Astrocyte of the hippocampus (primary cell): ENCODE data around the gene ABCA12.

Source experiments
- DNase-seq: peaks from one replicate; pipeline ENCODE4 v3.0.0; 2011; ENCODE audit warnings: low read depth, low spot score

ABCA12 gene

DNA sequence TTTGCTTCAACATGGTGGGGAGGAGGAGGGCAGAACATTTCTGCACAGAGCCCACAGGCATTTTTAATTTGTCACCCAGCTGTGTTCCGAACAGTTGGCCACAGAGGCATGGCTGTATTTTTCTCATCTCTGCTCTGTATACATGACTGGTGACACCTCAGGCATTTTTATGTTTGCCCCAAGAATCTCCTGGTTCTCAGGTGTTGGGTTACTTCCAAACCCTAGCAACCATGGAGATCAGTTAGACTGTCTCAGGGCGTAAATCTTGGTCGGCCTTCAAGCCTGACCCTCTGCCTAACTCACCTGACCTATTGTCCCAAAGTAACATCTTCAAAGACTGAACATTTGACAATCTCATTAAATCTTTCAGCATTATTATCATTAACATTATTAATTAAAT lies 100.0 kb downstream of the ABCA12 start:
- DNase-seq: no peak

DNA sequence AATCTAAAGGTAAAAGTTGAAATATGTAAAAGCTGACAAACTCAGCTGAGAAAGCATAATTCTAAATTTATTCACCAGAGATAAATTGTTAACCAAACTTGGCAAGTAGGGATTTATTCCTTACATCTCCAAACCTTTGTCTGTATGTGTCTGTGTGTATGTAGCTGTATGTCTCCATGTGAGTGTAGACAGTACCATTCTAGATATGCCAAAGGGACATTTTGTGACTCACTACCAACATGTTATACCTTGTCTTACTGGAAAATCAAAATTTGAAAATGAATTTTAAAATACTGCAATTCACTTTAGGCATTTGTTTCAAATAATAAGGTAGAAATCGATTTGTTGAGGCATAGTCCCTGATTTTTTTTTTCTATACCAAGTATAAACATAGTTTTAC lies 102.1 kb downstream of the ABCA12 start:
- DNase-seq: no peak

DNA sequence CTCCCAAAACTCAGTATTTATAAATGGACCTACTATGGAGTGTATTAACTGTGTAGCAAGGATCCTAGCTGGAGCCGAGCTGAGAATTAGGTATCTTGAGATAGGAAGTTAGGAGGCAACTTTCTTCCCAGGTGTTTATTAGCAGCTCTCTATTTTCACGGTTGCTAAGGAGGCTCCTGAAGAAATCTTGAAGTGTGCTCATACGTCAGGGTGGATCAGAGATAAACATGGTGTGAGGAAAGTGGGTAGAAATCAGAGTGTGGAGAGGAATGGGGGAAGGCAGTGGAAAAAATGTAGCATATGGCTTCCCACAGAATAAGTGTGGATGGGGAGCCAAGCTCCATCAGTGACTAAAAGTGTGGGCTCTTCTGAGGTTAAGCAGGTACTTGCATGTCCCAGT lies 104.3 kb downstream of the ABCA12 start:
- DNase-seq: no peak

DNA sequence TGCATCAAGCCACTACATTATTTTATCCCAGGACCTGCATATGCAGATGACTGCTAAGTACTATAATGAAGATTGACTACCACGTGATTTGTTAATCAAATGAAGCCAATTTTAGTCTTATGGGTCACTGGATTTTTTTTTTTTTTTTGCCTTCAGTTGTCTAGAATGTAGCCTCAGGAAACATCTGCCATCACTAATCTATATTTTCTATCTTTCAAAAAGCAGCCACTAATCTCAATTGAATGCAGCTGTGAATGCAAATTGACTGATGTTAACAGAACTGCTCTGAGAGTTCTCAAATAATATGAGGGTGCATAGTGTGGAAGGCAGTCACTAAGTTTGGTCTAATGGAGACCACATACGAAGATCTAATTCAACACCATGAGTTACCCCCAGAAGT lies 106.3 kb downstream of the ABCA12 start:
- no peak for DNase-seq

DNA sequence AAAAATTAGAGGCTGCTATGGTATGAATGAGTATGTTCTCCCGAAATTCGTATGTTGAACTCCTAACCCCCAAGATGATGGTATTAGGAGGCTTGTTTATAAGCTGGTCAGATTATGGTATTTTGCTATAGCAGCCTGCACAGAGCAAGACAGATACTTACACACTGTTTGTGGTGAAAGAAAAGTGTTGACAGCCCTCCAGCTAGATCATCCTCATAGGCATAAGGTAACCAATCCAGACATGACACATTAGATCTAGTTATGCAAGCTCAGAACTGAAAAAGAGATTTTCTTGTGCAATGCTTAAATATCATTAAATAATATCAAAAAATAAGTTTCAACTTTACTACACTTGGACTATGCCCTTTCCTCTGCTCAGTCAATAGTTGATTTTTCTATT lies 107.1 kb downstream of the ABCA12 start:
- no peak for DNase-seq

DNA sequence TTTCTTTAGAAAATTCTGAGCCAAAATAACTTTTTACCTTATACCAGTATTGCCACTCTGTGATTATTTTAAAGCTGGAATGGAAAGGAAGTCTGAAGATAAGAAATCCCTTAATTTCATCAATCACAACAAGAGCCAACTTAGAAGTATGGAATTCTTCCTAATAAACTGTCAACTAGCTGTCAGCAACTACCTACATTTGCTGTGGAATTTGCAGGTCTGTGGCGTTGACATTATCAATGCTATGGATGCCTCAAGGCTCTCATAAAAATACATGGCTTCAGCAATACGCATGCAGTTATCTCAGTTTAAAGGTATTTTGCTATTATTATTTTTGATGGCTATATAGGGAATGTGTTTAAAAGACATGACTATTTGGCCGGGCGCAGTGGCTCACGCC lies 108.5 kb downstream of the ABCA12 start:
- DNase-seq: no peak

DNA sequence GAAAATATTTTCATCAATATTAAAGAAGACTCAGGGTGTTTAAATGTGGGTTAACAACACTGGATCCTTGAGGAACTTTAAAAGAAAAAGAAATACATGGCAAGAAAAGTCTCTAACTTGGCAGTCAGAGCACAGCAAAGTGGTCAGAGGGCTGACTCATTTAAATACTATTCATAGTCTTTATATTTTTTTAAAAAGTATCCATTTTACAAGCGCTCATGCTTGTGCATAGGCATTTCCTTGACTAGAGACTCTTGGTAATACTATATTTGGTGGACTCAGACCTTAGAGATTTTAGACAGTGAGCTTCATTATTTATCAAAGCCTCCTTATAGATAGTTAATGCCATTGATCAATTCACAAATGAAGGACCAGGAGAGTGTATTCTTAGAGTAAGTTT lies 110.2 kb downstream of the ABCA12 start:
- DNase-seq: peak; percentile 69

DNA sequence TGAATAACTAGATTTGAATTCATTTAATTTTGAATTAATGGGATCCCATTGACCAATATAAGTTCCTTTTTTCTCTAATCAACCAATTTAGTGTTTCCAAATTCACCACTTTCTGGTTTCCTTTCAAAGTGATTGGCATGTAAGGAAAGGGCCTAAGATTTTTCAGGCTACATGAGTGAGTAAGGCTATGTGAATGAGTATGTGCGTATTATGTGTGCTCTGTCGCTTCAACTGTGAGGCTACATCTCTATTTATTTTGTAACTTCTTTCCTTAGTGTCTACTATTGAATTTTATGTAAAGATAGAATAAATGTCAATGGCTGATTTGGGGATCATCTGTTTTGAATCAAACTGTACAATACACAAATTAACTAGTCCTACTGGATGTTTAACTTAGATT lies 110.6 kb downstream of the ABCA12 start:
- DNase-seq: peak; percentile 29

DNA sequence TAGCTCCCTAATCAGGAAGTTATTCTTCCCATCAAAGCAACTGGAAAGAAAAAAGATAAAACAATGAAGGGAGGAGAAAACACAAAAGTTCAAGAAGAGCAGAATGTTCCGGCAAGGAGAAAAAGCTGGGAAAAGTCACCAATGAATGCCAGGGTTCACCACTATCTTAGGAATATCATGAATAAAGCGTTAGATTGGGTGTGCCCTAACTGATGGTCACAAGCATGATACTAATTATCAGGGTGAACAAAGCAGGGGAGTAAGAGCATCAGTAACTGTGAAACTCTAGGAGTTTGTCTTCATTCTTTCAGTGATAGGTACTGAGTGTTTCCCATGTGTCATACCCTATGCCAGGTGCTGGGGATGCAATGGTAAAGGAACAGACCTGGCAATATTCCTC lies 115.5 kb downstream of the ABCA12 start:
- no peak for DNase-seq

DNA sequence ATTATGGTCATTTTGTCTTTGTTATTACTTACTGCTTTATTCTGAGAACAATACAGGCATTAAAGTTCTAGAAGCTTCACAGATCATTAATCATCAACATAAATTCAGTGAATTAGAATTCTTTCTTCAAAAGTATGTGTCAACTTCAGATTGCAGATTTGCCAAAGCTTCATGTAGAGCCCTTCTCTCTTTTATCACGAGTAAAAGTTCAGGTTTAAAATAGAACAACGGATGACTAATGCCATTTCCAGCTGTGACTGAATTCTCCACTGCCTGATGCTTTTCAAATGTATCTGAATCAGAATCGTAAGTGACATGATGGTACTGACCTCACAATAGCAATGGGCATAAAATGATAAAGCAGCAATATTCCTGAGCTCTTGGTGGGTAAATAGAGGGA lies 116.0 kb downstream of the ABCA12 start:
- peak; percentile 58 for DNase-seq

DNA sequence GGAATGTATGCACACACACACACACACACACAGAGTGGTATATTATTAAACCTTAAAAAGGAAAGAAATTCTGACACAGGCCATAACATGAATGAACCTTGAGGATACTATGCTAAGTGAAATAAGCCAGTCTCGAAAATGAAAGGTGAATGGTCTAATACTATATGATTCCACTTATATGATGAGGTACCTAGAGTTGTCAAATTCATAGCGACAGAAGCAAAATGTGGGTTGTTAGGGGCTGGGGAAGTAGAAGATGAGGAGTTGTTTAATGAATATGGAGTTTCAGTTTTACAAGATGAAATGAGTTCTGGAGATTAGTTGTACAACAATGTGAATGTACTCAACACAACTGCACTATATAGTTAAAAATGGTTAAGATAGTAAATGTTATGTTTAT lies 118.1 kb downstream of the ABCA12 start:
- DNase-seq: no peak

DNA sequence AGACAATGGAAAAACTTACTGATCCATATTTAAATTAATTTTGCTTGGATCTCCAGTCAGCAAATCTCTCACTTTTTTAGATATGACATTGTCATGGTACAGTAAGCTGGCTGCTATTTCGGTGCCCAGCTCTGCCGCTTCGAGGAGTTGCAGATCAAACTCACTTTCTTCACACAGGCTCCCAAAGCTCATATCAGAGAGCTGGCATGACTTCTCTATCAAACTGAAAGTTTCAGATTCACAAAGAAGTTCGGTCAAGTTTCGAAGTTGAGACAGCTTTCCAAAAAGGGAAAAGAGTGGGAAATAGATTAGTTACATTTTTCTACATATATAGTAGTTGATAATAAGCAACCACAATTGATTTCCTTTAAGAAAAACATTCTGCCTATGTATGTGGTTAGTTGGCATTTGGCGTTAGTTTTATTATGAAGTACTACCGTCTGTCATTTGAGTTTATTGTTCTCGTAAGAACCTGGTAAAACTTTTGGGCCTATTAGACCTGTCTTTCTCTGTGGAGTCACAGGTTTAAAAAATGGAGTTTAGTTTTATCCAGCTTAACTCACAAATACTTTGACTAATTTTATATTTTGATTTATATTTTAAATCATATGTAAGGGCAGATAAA lies 118.8 kb downstream of the ABCA12 start:
- DNase-seq: no peak

DNA sequence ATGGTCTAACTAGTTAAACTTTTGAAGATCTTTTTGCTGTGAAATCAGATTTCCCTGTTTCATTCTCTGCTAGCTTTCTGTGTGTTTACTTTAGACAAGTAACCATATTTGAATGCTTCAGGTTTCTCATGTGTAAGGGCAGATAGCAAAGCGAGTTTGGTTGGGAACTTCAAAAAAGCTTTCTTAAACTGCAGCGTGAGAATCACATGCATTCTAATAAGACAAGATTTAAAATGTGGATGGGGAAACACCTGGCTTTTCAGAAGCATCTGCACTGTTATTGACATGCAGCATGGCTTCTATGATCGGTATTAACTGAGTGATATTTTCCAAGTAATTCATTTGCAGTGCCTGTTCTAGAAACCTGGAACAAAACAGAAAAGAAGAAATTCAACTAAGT lies 119.3 kb downstream of the ABCA12 start:
- DNase-seq: no peak

DNA sequence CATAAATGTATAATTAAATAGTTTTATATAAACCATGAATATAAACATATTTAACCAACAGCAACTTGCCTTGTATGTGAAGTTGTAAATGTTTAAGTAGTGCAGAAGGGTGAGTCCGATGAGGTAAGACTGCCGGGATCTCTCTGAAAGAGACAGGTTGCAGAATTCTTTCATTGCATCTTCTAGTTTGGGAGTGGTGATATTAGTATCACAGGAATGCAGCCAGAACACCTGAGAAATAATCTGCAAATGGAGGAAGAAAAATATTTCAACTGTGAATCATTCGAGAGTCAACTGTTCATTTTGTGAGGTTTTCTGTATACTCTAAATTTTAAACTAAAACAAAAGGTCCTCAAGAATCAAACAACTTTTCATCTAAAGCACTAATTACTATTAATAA lies 123.0 kb downstream of the ABCA12 start:
- no peak for DNase-seq

DNA sequence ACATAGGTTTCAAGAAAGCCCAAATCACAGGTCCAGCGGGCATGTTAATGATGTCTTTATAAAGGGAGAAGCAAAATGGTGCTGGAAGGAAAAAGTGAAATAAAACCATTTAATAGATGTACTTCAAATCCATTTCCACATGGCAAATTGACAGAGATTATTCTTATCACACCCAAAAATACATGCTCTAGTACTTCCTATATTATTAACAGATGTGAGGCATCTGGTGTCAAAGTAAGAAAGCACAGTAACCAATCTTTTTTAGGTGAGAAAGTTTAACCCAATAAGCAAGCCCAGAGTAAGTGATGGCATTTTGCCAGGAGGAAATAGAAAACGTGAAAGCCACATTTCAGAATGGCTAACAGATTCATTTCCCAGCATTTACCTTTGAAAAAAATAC lies 128.0 kb downstream of the ABCA12 start:
- no peak for DNase-seq

DNA sequence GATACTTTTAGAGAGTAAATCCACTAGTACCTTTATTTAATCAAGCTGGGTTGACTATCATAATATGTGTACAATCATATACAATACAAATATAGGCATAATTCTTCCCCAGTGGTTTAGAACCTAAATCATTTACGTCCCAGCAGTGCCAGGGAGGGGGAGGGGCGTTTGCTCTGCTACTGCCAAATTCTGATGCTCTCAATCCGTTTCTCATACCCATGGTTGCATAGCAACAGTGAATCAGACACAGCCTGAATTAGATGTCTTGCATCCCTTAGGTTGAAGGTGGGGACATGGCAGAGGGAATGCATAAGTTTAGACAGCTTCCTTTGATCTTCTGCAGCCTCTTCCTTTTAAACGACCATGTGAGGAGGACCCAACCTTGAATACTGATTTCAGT lies 135.4 kb downstream of the ABCA12 start:
- DNase-seq: peak; percentile 46

DNA sequence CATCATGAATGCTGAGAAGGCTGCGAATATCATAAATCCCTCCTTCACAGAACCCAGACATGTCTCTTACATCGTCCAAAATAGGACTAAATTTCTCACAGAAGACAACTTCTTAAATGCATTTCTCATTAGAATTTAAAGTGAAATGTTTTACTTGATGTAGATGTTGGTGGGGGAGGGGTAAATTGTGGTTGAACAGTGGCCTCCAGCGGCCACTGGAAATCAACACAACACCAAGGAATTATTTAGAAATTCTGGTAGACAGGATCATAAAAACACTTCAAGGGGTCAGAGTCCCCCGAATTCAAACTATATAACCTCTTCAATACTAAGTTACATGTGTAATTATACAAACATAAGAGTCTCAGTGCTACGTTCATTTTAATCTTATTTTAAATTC lies 135.9 kb downstream of the ABCA12 start:
- peak; percentile 73 for DNase-seq

DNA sequence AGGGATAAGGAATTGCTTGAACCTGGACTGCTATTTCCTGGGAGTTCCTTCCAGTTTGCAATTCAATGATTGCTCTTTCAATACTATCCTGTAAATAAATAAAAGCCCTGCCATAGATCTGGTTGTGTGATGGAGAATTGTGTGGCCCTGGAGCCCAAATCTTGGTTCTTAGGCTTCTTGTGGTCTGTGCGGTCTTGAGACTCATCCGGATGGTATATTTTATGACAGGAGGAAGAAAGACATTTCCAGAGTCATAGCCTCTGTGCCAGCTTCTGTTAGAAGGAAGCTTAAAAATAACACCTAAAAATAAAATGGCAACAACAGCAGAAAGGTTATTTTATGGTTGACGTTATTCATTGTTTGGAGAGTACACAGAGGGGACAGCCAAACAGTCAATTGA lies 137.7 kb downstream of the ABCA12 start:
- no peak for DNase-seq

DNA sequence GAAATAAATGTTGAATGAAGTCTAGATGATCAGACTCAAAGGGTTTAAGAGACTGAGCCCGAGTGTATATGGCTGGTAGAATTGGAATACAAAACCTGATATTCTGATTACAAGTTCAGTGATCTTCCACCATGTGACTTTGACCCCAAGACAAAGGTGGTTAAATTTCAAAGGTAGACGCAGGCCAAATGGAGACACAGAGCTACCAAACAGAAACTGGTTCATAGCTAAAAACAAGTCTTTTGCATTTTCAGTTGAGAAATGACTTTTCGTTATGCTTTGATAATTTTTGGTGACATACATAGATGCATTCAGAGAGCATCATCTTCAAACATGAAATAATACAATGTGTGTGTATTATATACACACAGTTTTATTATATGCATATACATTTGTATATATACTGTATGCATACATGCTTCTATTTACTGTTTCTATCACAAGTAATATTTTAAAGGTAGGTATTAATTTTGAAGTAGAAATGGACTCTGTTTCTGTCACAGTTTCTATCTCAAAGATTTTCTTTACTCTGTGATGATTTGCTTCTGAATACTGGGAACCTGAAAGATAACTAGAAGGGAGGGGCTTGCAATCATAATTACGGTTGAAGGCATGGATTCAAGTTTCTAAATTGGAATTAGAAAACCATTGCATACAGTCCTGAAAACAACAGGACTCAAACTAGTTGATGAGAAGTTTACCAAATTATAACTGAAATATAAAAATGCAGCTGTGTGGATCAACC lies 142.3 kb downstream of the ABCA12 start:
- no peak for DNase-seq

DNA sequence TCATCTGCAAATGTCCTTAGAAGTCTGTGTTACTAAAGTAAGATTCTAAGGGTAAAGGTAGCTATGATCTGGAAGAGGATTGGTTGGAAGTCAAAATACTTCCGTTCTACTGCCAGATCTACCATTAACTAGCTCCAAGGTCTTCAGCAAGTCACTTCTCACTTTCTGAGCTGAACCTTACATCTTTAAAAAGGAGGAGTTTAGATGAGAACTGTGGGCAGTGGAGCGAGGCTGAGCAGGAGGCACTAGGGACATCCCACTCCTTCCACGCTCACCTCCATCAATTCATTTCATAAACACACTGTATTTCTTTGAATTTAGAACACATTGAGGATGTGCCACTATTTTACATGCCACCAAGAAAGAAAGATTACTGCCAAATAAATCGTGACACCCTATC lies 143.0 kb downstream of the ABCA12 start:
- DNase-seq: no peak

DNA sequence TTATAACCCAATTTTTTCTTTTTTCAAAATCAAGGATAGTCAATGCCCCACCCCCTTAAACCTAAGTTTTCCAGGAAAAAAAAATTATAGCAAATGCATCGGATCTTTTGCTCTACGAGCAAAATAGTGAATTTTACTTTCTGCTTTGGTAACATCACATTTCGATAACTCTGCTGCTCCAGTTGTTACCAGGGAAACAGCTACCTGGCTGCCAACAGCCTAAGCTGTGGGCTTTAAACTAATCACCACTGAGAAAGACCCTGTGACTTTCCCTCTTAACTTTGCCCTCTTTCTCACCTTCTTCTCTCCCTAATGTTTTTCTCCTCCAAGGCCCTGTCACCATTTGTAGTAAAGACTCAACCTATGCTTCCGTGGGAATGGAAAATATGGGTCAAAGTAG lies 145.5 kb downstream of the ABCA12 start:
- DNase-seq: no peak

DNA sequence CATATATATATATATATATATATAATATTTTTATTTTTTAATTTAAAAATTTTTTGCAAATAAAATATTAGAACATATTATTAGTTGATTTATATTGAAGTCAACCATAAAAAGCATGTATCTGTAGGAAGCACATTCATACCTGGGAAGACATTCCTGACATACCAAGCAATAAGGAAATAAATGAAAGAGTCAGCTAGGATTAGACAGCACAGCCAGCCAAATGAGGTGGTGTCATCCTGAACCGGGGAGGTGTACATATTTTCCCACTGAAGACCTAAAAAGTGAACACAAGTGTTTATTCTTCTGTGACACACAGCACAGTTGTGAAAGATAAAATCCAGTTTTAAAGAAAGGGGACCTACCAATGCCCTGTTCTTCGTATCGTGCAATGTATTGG lies 149.2 kb downstream of the ABCA12 start:
- DNase-seq: no peak

DNA sequence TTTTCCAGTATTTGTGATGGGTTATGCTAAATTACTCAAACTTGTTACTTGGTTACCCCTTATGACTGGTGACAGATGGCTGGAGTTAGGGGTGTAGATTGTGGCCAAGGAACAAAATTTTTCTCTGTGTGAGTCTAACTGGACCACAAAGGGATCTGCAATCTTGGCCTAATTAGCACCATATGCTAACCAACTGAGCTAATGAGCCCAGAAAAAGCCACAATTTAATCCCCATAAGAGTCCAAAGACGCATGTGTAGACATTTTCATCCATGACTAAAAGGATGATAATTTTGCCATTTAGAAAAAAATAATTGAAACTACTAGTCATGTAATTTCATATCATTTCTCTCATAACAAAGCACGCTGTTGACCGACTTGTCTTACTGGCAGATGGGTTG lies 151.2 kb downstream of the ABCA12 start:
- no peak for DNase-seq

DNA sequence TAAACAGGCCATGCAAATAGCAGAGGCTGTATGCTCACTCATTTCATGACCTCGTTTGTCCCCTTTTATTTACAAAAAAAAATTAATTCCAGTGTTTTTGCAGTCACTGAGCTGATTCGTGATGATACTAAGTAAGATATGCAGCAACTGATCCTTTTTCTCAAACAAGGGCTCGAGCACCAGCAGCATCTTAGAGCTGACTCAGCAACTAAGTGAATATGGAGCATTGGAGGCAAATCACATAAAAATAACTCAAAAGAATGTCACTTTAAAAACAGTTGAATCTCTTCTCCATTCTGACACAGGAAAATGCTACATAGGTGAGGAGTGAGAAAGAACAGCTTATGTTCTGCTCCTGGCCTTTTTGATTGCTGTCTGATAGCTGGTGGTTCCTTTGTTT lies 152.8 kb downstream of the ABCA12 start:
- no peak for DNase-seq
